MM.1S (cell line): Measurements from ENCODE around the gene HEATR3.

ENCODE experiments used
- DNase-seq: peaks from one replicate; pipeline ENCODE4 v3.0.0-alpha.2; 2015
- H2AFZ ChIP-seq: fragments of 300-600 bp; sonication (generic); 2 replicates; pipeline ENCODE4 v1.6.0; 2016; ENCODE audit warnings: antibody characterized with exemption, low read length
- H3F3A ChIP-seq: fragments of 300-600 bp; sonication (generic); 2 replicates; pipeline ENCODE4 v1.6.1; 2016; ENCODE audit warnings: mild to moderate bottlenecking, antibody characterized with exemption, low read length, moderate library complexity, mixed read lengths; ENCODE audit not compliant: insufficient read depth
- H3K27ac ChIP-seq: fragments of 300-600 bp; sonication (generic); 2 replicates; pipeline ENCODE4 v1.5.1; 2016; ENCODE audit warnings: mild to moderate bottlenecking, low read length
- H3K27me3 ChIP-seq: fragments of 300-600 bp; sonication (generic); replicated peaks from 2 replicates; pipeline ENCODE4 v1.6.0; 2016; ENCODE audit warnings: low read length; ENCODE audit not compliant: insufficient read depth
- H3K36me3 ChIP-seq: fragments of 300-600 bp; sonication (generic); replicated peaks from 2 replicates; pipeline ENCODE4 v1.6.1; 2016; ENCODE audit warnings: mild to moderate bottlenecking, low read length, mixed read lengths; ENCODE audit not compliant: insufficient read depth
- H3K4me1 ChIP-seq: fragments of 300-600 bp; sonication (generic); 2 replicates; pipeline ENCODE4 v1.6.1; 2016; ENCODE audit warnings: low read length, mixed read lengths
- H3K4me2 ChIP-seq: fragments of 300-600 bp; sonication (generic); 2 replicates; pipeline ENCODE4 v1.6.0; 2016; ENCODE audit warnings: low read depth, low read length
- H3K4me3 ChIP-seq: fragments of 300-600 bp; sonication (generic); 2 replicates; pipeline ENCODE4 v1.5.1; 2016; ENCODE audit warnings: low read length, mixed read lengths
- H3K79me2 ChIP-seq: fragments of 300-600 bp; sonication (generic); 2 replicates; pipeline ENCODE4 v1.6.1; 2016; ENCODE audit warnings: mixed run types, low read length, mixed read lengths
- H3K9ac ChIP-seq: fragments of 300-600 bp; sonication (generic); 2 replicates; pipeline ENCODE4 v1.6.1; 2016; ENCODE audit warnings: low read length, mixed read lengths
- H3K9me2 ChIP-seq: fragments of 300-600 bp; sonication (generic); replicated peaks from 2 replicates; pipeline ENCODE4 v1.6.1; 2016; ENCODE audit warnings: mild to moderate bottlenecking, low read length, mixed read lengths; ENCODE audit not compliant: insufficient read depth
- H3K9me3 ChIP-seq: fragments of 300-600 bp; sonication (generic); replicated peaks from 2 replicates; pipeline ENCODE4 v1.6.1; 2016; ENCODE audit warnings: mild to moderate bottlenecking, low read length, mixed read lengths; ENCODE audit not compliant: insufficient read depth
- H4K20me1 ChIP-seq: fragments of 300-600 bp; sonication (generic); 2 replicates; pipeline ENCODE4 v1.6.1; 2016; ENCODE audit warnings: mild to moderate bottlenecking, low read length, moderate library complexity, mixed read lengths; ENCODE audit not compliant: insufficient read depth
- CTCF ChIP-seq: fragments of 300-600 bp; sonication (generic); IDR thresholded peaks from 2 replicates; pipeline ENCODE4 v1.5.1; 2016; ENCODE audit warnings: antibody characterized with exemption, low read length, mixed read lengths
- EZH2 ChIP-seq: fragments of 300-600 bp; sonication (generic); optimal IDR thresholded peaks from 2 replicates; pipeline ENCODE3; 2017; ENCODE audit warnings: low read depth, mild to moderate bottlenecking, antibody characterized with exemption, low read length, mixed read lengths
- EZH2phosphoT487 ChIP-seq: fragments of 300-600 bp; sonication (generic); IDR thresholded peaks from 2 replicates; pipeline ENCODE4 v1.6.1; 2018; ENCODE audit warnings: antibody characterized with exemption, low read length

The HEATR3 gene

GRCh38 chr16:50144211-50144610 lies 78.4 kb downstream of the HEATR3 start:
- DNase-seq, result no peak
- no peaks in the 10 kb centered on the region for H3F3A ChIP-seq
- H4K20me1 ChIP-seq, result no peaks in the 10 kb centered on the region
- no peak overlapping the region for H2AFZ ChIP-seq
- H3K79me2 ChIP-seq, result no peaks in the 10 kb centered on the region
- TF ChIP-seq CTCF, result no peak
- no peak for TF ChIP-seq EZH2
- TF ChIP-seq EZH2phosphoT487, result no peak
- H3K4me1 ChIP-seq, result no peaks in the 10 kb centered on the region
- H3K9ac ChIP-seq, result no peak overlapping the region
- H3K9me3 ChIP-seq, result no peaks in the 10 kb centered on the region
- H3K4me2 ChIP-seq, result no peak overlapping the region
- no peak overlapping the region for H3K4me3 ChIP-seq
- H3K9me2 ChIP-seq, result no peaks in the 10 kb centered on the region
- H3K36me3 ChIP-seq, result no peaks in the 10 kb centered on the region
- no peak overlapping the region for H3K27ac ChIP-seq
- no peaks in the 10 kb centered on the region for H3K27me3 ChIP-seq

GRCh38 chr16:50146479-50147435 lies 81.0 kb downstream of the HEATR3 start:
- no peak for DNase-seq
- H4K20me1 ChIP-seq, result no peaks in the 10 kb centered on the region
- TF ChIP-seq CTCF (no peak), EZH2 (no peak), EZH2phosphoT487 (no peak)

GRCh38 chr16:50151322-50151721 lies 85.6 kb downstream of the HEATR3 start:
- Histone ChIP-seq H2AFZ (peak overlapping the region; percentile 86; the same call in 1 of the 2 replicates), H3K9ac (no peak overlapping the region), H3K9me3 (no peaks in the 10 kb centered on the region)

More at GRCh38 chr16:50146479-50147435, 81.0 kb downstream of the HEATR3 start:
- Histone ChIP-seq H3K4me3 (no peak overlapping the region), H3K9me2 (no peaks in the 10 kb centered on the region), H3F3A (peaks cover under 1% of the 10 kb centered on the region; the same call in 1 of the 2 replicates), H3K27ac (no peak overlapping the region), H3K4me1 (peaks cover 4% of the 10 kb centered on the region; the same call in 1 of the 2 replicates), H3K4me2 (no peak overlapping the region), H3K27me3 (no peaks in the 10 kb centered on the region), H3K9me3 (no peaks in the 10 kb centered on the region), H3K9ac (no peak overlapping the region), H2AFZ (no peak overlapping the region), H3K79me2 (no peaks in the 10 kb centered on the region), H3K36me3 (no peaks in the 10 kb centered on the region)

More at GRCh38 chr16:50151322-50151721, 85.6 kb downstream of the HEATR3 start:
- DNase-seq, result no peak
- peaks cover 19% of the 10 kb centered on the region for H3K4me1 ChIP-seq
- no peaks in the 10 kb centered on the region for H3K36me3 ChIP-seq
- no peaks in the 10 kb centered on the region for H3K27me3 ChIP-seq
- no peak for TF ChIP-seq CTCF
- no peak for TF ChIP-seq EZH2
- H3F3A ChIP-seq, result peaks cover 24% of the 10 kb centered on the region
- H3K4me2 ChIP-seq, result no peak overlapping the region
- peaks cover 26% of the 10 kb centered on the region for H3K79me2 ChIP-seq
- no peak overlapping the region for H3K27ac ChIP-seq
- no peak overlapping the region for H3K4me3 ChIP-seq
- H3K9me2 ChIP-seq, result no peaks in the 10 kb centered on the region
- peaks cover 16% of the 10 kb centered on the region for H4K20me1 ChIP-seq
